NCI-H2227 (cell line): ENCODE measurements around the gene GNAO1.

ENCODE experiments used
- DNase-seq: peaks from one replicate; lab custom pipeline; 2025; ENCODE audit not compliant: unreplicated experiment; lab: John Stamatoyannopoulos, UW

GNAO1 gene

GRCh38 chr16:56306690-56307533, 115.6 kb downstream of the GNAO1 start:
- no peak for DNase-seq

DNA sequence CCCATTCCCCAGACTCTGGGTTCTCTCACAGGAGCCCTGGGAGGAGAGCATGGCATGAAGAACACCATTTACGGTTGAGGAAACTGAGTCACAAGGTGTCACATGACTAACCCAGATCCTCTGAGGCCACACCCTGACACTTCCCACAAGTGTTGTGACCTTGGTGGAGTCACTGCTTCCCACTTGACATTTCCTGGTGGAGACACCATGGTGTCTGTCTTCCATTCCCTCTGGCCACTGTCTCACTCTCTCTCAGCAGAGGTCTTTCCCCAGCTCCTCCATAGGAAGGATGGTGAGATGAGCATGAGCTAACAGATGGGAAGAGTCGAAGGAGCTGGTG, 116.2 kb downstream of the GNAO1 start:
- no peak for DNase-seq

DNA sequence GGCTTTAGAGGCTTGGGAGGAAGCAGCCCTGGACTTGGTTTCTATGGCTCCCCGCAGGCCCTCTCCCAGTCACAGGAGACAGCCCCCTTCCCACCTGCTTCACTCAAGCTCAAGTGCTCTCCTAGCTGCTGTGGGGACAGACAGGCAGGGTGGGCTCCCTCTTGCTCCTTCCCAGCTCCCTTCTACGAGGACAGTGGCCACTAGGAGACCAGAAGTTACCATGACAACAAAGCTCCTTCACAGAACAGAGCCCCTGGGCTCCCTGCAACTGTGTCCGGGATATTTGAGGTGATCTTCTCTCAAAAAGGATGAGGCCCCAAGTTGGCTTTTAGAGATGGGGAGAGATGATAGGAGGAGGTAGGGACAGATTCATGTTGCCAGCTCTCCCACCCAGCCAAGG, 117.7 kb downstream of the GNAO1 start:
- no peak for DNase-seq

- no peak for DNase-seq
Measured at GRCh38 chr16:56310690-56311089, 119.4 kb downstream of the GNAO1 start.

DNA sequence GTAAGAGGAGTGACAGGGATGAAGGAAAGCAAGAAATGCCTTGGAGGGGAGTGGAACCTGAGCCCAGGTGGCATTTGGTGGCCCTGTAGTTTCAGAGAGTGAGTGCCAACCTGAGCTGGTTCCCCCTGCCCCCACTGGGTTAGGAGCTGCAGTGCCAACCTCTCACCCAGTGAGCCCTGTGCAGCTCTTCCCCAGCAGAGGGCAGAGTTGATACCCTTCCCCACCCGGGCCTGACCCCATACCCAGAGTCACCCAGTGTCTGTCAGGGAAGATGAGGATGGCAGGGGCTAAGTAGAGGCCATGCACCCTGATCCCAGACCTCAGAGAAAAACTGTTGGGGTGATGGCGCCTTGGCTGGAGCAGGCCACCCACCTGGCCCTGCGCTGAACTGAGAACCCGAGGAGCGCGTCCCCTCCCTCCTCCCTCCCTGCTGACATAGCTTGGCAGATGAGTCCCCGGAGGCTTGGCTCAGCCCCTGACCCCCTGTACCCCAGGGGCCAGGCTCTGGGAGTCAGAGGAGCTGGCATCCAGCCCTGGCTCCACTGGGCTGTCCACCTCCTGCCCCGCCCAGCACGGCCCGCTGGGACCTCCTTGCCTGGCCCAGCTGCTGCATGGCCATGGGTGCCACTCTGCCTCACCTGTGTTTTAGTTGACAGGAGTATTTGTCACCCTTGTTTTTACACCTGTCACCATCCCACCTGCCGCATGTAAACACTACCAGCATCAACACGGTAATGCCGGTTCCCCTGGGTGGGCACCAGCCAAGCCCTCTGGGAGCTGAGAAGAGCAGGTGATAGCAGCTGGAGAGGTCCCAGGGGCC, 120.1 kb downstream of the GNAO1 start:
- no peak for DNase-seq

- no peak for DNase-seq
Measured at GRCh38 chr16:56312028-56312300, 120.7 kb downstream of the GNAO1 start.

- DNase-seq, result no peak
Measured at GRCh38 chr16:56312556-56312955, 121.3 kb downstream of the GNAO1 start.

DNA sequence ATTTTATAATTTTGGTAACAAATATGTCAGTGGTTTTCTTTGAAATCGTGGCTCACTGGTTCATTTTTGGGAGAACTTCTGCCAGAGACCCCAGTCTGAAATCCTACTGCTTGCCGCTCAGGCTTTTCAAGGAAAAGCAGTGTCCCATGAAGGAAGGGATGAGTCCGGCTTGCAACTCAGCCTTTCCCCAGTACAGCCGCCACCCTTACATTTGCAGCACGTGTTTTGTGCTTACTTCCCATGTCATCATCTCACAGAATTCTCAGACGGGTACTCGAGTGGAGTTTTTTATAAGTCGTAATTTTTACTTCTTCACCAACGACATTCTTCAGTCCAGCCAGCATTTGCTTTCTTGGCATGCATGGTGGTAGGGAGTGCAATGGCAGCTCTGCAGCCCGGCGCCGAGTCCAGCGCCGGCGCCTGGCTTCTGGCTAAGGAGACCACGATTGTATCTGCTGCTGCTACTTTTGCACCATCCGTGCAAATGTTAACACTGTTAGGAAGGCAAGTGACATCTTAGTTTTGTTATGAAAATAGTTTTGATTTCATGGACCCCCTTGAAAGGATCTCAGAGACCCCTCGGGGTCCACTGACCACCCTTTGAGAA, 123.1 kb downstream of the GNAO1 start:
- DNase-seq, result no peak

GRCh38 chr16:56315955-56316354, 124.7 kb downstream of the GNAO1 start:
- no peak for DNase-seq

- no peak for DNase-seq
Measured at GRCh38 chr16:56316545-56316944, 125.3 kb downstream of the GNAO1 start.

DNA sequence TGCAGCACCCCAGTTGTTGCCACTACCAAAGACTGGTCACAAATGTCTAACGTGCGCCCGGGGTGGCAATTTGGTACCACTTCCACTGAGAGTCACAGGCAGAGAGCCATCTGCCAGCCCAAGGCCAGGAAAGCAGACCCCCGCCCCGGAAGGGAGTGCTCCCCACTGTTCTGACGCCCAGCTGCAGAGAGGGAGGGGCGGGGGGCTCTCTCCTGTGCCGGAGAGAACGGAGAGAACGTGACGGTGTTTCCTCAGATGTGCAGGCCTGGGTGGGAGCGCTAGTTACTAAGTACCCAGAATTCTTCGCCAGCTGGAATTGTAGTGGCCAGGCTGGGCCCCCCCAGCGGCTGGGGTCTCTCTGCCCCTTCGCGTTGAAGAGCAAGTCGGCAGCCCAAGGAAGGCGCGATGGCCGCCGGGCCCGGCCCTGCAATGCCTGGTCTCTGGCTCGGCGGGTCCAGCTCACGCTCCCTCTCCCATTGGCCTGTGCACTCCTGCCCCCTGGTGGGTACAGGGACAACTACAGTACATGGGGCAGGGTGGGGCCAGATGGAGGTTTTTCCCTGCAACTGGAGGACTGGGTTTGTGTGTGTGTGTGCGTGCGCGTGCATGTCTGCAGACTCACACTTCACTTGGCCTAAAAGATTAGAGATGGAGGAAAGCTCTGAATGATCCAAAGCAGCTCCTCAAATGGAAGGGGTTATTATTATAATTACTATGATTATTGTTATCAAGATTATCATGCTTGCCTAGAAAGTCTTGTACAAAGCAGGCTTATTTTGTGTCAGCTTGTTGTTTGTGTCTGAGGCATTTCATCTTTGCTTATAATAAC, 126.9 kb downstream of the GNAO1 start:
- DNase-seq, result peak; percentile 94

- no peak for DNase-seq
Measured at GRCh38 chr16:56318827-56319140, 127.5 kb downstream of the GNAO1 start.

DNA sequence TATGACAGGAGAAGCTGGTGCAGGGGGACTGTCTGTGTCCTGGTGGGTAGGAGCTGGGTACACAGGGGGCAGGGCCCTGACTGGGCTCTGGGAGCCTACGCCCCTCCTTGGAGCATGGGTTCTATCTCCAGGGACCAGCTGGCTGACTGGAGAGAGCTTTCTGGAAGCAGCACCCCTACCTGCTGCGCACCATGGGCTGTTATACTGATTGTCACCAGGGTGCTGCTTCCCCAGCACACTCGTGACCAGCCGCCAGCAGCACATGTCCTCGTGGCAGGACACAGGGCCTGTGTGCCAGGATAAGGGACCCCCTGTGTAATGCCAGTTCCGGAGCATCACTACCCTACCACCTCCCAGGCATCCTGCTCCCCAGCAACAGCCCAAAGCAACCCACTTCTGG, 128.1 kb downstream of the GNAO1 start:
- no peak for DNase-seq

- no peak for DNase-seq
Measured at GRCh38 chr16:56320056-56320455, 128.8 kb downstream of the GNAO1 start.

DNA sequence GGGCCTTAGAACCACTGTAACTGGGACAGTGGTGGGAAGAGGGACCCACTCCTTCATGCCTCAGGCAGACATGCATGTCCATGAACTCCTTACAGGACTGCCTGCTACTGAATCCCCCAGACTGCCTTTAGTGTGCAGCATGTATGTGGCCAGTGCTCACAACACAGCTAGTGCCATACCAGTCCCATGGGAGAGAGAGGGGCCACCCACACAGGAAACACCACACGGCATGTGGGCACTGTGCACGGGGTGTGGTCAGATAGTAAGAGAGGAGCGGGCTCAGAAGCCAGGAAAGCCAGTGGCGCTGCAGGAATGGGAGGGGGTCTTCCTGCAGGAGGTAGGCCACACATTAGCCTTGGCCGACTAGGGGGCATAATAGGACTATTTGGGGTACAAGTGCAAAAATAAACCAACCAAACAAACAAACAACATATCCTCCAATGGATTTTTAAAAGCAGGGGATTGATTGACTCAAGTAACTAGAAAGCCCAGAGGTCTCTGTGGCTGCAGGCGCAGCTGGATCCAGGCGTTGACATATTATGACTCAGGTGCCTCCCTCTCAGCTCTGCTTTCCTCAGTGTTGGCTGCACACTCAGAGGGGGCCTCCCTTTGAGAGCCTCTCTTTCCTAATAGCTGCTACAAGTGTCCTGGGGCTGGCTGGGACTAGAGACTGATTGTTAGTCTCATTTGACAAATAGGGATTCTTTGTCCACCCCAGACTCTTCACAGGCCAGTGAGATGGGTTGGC, 129.7 kb downstream of the GNAO1 start:
- no peak for DNase-seq

DNA sequence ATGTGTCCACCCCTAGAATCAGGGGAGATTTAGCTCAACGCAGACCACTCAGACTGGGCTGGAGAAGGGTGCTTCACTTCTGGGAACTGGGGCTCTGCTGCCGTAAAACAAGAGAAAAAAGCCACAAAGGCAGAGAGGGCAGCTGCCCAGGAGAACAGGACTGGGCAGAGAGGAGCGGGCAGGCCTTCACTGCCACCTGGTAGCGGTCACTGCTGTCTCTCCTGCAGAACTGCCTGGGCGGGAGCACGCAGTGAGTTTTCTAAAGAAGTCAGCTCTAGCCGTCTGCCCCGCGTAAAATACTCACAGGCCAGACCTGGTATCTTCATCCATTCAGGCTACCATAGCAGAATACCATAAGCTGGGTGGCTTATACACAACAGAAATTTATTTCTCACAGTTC, 130.3 kb downstream of the GNAO1 start:
- DNase-seq, result no peak

GRCh38 chr16:56324406-56324805, 133.1 kb downstream of the GNAO1 start:
- no peak for DNase-seq

GRCh38 chr16:56325956-56326355, 134.7 kb downstream of the GNAO1 start:
- DNase-seq, result no peak

DNA sequence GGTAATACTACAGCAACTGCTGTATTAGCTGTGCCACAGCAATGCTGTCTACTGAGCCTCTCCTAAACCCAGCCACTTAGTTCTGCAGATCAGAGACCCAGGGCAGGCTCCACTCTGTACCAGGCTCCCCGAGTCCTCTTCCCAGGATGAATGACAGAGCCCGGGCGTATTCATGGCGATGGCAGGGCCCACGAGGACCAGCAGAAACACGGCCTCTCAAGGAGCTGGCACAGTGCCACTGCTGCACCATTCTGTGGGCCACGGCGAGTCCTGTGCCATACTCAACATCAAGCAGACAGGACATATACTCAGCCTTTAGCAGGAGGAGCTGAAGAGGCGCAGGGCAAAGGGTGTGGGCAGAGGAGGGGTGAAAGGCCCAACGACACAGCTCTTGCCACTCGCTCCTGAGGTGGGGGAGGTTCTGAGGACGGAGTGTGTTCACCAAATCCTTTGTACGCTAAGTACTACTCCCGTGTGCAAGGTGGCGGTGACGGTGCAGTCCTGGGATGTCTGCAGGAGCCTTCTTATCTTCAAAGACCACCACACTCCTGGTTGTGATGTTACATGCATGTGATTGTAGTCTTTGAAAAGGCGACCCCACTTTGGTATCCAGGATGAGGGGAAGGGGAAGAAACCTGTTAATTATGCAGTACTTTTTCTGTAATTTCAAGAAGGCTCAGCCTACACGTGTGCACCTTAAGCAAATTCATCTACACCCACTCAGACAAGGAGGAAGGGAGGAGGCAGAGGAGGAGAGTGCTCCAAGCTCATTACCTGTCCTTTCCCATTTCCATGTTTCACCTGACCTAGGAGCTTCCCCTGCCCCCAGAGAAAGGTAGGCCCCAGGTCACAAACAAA, 136.0 kb downstream of the GNAO1 start:
- no peak for DNase-seq

DNA sequence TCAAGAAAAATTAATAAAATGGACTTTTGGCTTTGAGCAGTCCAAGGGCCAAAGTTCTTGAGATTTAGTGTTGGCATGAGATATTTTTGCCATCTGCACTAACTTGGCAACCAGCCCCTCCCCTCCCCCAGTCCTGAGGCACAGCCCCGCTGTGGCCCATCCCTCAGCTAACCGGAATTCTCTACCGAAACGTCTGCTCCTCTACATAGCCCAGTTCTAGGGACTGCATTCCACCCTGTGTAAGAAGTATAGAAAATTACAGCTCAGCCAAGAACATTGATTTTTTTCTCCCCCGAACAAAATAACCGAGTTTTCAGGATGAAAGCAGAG, 136.6 kb downstream of the GNAO1 start:
- no peak for DNase-seq
